Neuronal stem cell (in vitro differentiated cells): Measurements from ENCODE around the gene FAM227B.

Experiments
- DNase-seq: peaks from one replicate; pipeline ENCODE4 v3.0.0-alpha.2; 2013; ENCODE audit warnings: low spot score
- H2AFZ ChIP-seq: one replicate; pipeline ENCODE4 v1.6.1; 2013; ENCODE audit warnings: mild to moderate bottlenecking, low read length, inconsistent platforms
- H2AK5ac ChIP-seq: 2 replicates; pipeline ENCODE4 v1.6.1; 2013; ENCODE audit warnings: low read depth, mild to moderate bottlenecking, inconsistent platforms, low read length, moderate library complexity, mixed read lengths
- H2BK120ac ChIP-seq: 2 replicates; pipeline ENCODE4 v1.6.1; 2013; ENCODE audit warnings: low read depth, mild to moderate bottlenecking, inconsistent platforms, low read length, moderate library complexity, mixed read lengths
- H2BK12ac ChIP-seq: one replicate; pipeline ENCODE4 v1.6.1; 2013; ENCODE audit warnings: low read length, inconsistent platforms
- H2BK15ac ChIP-seq: 2 replicates; pipeline ENCODE4 v1.6.1; 2013; ENCODE audit warnings: mild to moderate bottlenecking, low read length, inconsistent platforms, mixed read lengths
- H2BK5ac ChIP-seq: one replicate; pipeline ENCODE4 v1.6.1; 2013; ENCODE audit warnings: inconsistent platforms, mild to moderate bottlenecking, low read length, moderate library complexity
- H3K14ac ChIP-seq: one replicate; pipeline ENCODE4 v1.6.1; 2013; ENCODE audit warnings: low read length, inconsistent platforms
- H3K18ac ChIP-seq: 2 replicates; pipeline ENCODE4 v1.6.1; 2013; ENCODE audit warnings: low read length, inconsistent platforms
- H3K23ac ChIP-seq: 2 replicates; pipeline ENCODE4 v1.6.1; 2013; ENCODE audit warnings: low read depth, mild to moderate bottlenecking, mixed read lengths, low read length, inconsistent platforms; ENCODE audit not compliant: poor library complexity
- H3K27ac ChIP-seq: replicated peaks from 3 replicates; pipeline ENCODE4 v1.5.1; 2013; ENCODE audit warnings: low read length, inconsistent platforms
- H3K27me3 ChIP-seq, 3 experiments: 2 replicates each; pipeline ENCODE4 v1.6.1; 2013; ENCODE audit warnings: low read length in 3 of 3, mild to moderate bottlenecking in 2 of 3, inconsistent platforms in 1 of 3, low read depth in 1 of 3, mixed read lengths in 1 of 3, moderate library complexity in 1 of 3; ENCODE audit not compliant: control insufficient read depth in 3 of 3, insufficient read depth in 3 of 3
- H3K36me3 ChIP-seq, 2 donors: replicated peaks in 1 of 2; 2 replicates each; pipeline ENCODE4 v1.6.1; 2013; ENCODE audit warnings: low read length in 2 of 2; ENCODE audit not compliant: control insufficient read depth in 2 of 2, insufficient read depth in 2 of 2
- H3K4ac ChIP-seq: 2 replicates; pipeline ENCODE4 v1.6.1; 2013; ENCODE audit warnings: inconsistent platforms, mild to moderate bottlenecking, low read length, moderate library complexity
- H3K4me1 ChIP-seq, 2 donors: 1 replicate in 1 of 2; 2 replicates in 1 of 2; pipeline ENCODE4 v1.6.1; 2013; ENCODE audit warnings: low read length in 2 of 2, low read depth in 1 of 2; ENCODE audit not compliant: control insufficient read depth in 2 of 2, insufficient read depth in 1 of 2
- H3K4me2 ChIP-seq: one replicate; pipeline ENCODE4 v1.6.1; 2013; ENCODE audit warnings: mild to moderate bottlenecking, low read length, inconsistent platforms; ENCODE audit not compliant: insufficient read depth, poor library complexity, severe bottlenecking
- H3K4me3 ChIP-seq, 2 donors: 2 replicates each; pipeline ENCODE4 v1.5.1; 2013; ENCODE audit warnings: low read length in 2 of 2, mild to moderate bottlenecking in 2 of 2, inconsistent platforms in 1 of 2, moderate library complexity in 1 of 2
- H3K79me1 ChIP-seq: one replicate; pipeline ENCODE4 v1.6.1; 2013; ENCODE audit warnings: low read depth, mild to moderate bottlenecking, inconsistent platforms, low read length, moderate library complexity
- H3K9ac ChIP-seq: one replicate; pipeline ENCODE4 v1.6.1; 2013; ENCODE audit warnings: mild to moderate bottlenecking, low read depth, low read length, inconsistent platforms; ENCODE audit not compliant: poor library complexity
- H3K9me3 ChIP-seq, 2 donors: replicated peaks in 1 of 2; 2 replicates each; pipeline versions ENCODE3 to v1.6.1; 2013; ENCODE audit warnings: low read length in 2 of 2, mild to moderate bottlenecking in 2 of 2, inconsistent platforms in 1 of 2, low read depth in 1 of 2, mixed read lengths in 1 of 2, moderate library complexity in 1 of 2; ENCODE audit not compliant: control insufficient read depth in 2 of 2, insufficient read depth in 1 of 2
- H4K8ac ChIP-seq: one replicate; pipeline ENCODE4 v1.6.1; 2013; ENCODE audit warnings: low read depth, mild to moderate bottlenecking, inconsistent platforms, low read length, moderate library complexity
- H4K91ac ChIP-seq: one replicate; pipeline ENCODE4 v1.6.1; 2013; ENCODE audit warnings: low read length, low read depth, mild to moderate bottlenecking, inconsistent platforms; ENCODE audit not compliant: poor library complexity
- WGBS, 2 donors: extraction: QIAGEN DNeasy Blood & Tissue Kit; methylation state at CpG; one replicate each; pipeline ENCODE4 v1.1.7; 2013; ENCODE audit warnings: missing lambda C conversion rate in 2 of 2, mixed read lengths in 1 of 2; ENCODE audit not compliant: insufficient read length in 2 of 2, insufficient replicate concordance in 1 of 2; ENCODE audit errors: extremely low coverage in 2 of 2; 5-methylcytosine and 5-hydroxymethylcytosine counted together

Gene FAM227B

DNA sequence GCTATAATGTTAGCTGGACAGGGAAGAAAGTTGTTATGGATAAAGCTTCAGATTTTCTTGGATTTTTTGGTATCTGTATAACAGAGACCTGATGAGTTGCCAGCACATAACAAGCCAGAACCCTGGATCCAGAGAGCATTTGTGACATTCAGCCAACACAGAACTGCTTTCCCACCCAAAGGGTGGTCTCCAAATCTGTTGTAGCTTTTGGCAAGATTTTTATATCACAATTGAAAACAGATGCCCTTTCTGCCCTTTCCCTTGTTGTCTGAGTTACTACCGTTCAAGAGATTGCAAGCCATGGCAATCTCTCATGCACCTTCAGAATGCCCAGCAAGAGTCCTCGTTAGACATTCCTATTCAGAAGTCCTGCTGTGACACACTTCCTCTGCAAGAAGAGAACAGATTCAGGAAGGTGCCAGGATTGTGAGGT is 305.2 kb downstream of the FAM227B start:
- Histone ChIP-seq H3K9me3 (peaks cover 0 to 2% of the 10 kb centered on the region in 2 donors), H3K27ac (no peak overlapping the region), H3K9ac (no peak overlapping the region), H3K36me3 (peaks cover 0 to 9% of the 10 kb centered on the region in 2 donors), H3K27me3 (no peaks in the 10 kb centered on the region), H3K79me1 (no peaks in the 10 kb centered on the region), H3K18ac (no peak overlapping the region), H3K23ac (no peak overlapping the region), H2BK5ac (no peak overlapping the region), H2AK5ac (no peak overlapping the region), H2BK15ac (no peak overlapping the region), H2AFZ (no peak overlapping the region), H4K8ac (no peak overlapping the region), H3K4me2 (no peak overlapping the region), H4K91ac (no peak overlapping the region), H3K4me3 (no peak overlapping the region), H3K4ac (no peak overlapping the region), H3K14ac (no peak overlapping the region), H2BK12ac (no peak overlapping the region), H3K4me1 (peaks cover 0 to 5% of the 10 kb centered on the region in 2 donors), H2BK120ac (no peak overlapping the region)
- WGBS, 2 donors: no CpG with 5 or more reads among the region's 2 CpGs
- DNase-seq: no peak

DNA sequence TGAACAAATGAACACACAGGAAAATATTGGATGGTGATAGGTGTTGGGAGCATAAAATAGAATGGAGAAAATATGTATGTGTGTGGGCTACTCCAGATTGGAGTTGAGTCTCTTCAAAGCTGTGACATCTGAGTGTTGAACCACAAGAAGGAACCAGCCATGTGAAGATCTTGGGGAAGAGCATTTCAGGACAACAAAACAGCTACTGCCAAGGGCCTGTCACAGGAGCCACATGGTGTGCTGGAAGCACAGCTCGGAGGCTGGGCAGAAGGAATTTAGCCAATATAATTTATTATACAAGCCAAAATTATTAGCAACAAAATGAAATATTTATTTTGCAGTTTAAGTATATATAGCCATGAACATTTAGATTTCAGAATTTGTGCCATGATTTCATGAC is 305.9 kb downstream of the FAM227B start:
- H3K36me3 ChIP-seq: peaks cover 0 to 3% of the 10 kb centered on the region in 2 donors
- no peak overlapping the region for H3K23ac ChIP-seq
- no peak overlapping the region for H2AK5ac ChIP-seq
- H3K79me1 ChIP-seq: no peaks in the 10 kb centered on the region
- no peak overlapping the region for H4K8ac ChIP-seq
- no peak overlapping the region for H3K9ac ChIP-seq
- peaks cover 0 to 5% of the 10 kb centered on the region in 2 donors for H3K4me1 ChIP-seq
- H2BK12ac ChIP-seq: no peak overlapping the region
- H3K27me3 ChIP-seq: no peaks in the 10 kb centered on the region
- WGBS, 2 donors: no CpG with 5 or more reads among the region's 1 CpG
- H2BK5ac ChIP-seq: no peak overlapping the region
- no peak overlapping the region for H2AFZ ChIP-seq
- no peak overlapping the region for H3K4me2 ChIP-seq
- no peak for DNase-seq
- no peak overlapping the region for H2BK15ac ChIP-seq
- no peak overlapping the region for H3K27ac ChIP-seq
- no peak overlapping the region for H3K18ac ChIP-seq
- no peak overlapping the region for H2BK120ac ChIP-seq
- H3K9me3 ChIP-seq: peaks cover 0 to 2% of the 10 kb centered on the region in 2 donors
- H3K14ac ChIP-seq: no peak overlapping the region
- no peak overlapping the region for H3K4ac ChIP-seq
- H4K91ac ChIP-seq: no peak overlapping the region
- no peak overlapping the region for H3K4me3 ChIP-seq

DNA sequence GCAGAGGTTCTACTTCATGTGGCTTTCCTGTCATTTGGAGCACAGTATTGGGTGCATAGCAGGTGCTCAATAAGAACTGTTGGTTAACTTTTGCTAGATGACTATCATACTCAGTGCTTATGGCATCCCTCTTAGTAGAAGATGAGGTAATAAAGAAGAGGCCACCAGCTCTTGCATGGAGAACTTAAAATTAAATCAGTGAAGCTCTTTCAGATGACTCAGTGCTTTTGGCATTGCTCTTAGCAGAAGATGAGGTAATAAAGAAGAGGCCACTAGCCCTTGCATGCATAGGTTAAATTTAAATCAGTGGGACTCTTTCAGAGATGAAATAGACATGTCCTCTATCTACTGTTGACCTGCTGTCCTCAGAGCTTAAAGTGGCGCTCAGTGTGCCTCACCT is 307.0 kb downstream of the FAM227B start:
- Histone ChIP-seq H3K27me3 (no peaks in the 10 kb centered on the region), H2AFZ (no peak overlapping the region), H3K9ac (no peak overlapping the region), H3K27ac (no peak overlapping the region), H4K91ac (no peak overlapping the region), H2AK5ac (no peak overlapping the region), H3K9me3 (peaks cover 0 to 2% of the 10 kb centered on the region in 2 donors), H3K4ac (no peak overlapping the region), H3K14ac (no peak overlapping the region), H3K18ac (no peak overlapping the region), H3K23ac (no peak overlapping the region), H3K79me1 (no peaks in the 10 kb centered on the region), H2BK12ac (no peak overlapping the region), H2BK5ac (no peak overlapping the region), H2BK15ac (no peak overlapping the region), H3K36me3 (no peaks in the 10 kb centered on the region), H3K4me3 (no peak overlapping the region), H4K8ac (no peak overlapping the region), H3K4me1 (peaks cover 0 to 5% of the 10 kb centered on the region in 2 donors), H2BK120ac (no peak overlapping the region), H3K4me2 (no peak overlapping the region)
- no peak for DNase-seq
- no CpG with 5 or more reads among the region's 1 CpG for WGBS, 2 donors

DNA sequence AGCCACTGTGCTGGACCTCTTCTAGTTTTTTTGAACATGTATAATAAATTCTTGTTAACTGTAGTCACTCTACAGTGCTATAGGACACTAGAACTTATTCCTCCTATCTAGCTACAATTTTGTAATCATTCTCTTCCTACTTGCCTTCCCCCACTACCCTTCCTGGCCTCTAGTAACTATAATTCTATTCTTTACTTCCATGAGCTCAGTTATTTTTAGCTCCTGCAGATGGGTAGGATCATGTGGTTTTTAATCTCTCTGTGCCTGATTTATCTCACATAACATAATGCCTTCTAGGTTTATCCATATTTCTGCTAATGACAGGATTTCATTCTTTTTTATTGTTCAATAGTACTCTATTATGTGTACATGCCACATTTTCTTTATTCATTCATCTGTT is 310.7 kb downstream of the FAM227B start:
- Histone ChIP-seq H2BK120ac (no peak overlapping the region), H3K4ac (no peak overlapping the region), H3K27me3 (no peaks in the 10 kb centered on the region)

More for the DNA sequence above, 310.7 kb downstream of the FAM227B start:
- H2BK15ac ChIP-seq: no peak overlapping the region
- no peak overlapping the region for H3K4me3 ChIP-seq
- no peak overlapping the region for H4K91ac ChIP-seq
- H3K4me1 ChIP-seq: no peaks in the 10 kb centered on the region
- no peaks in the 10 kb centered on the region for H3K79me1 ChIP-seq
- H3K9ac ChIP-seq: no peak overlapping the region
- H3K18ac ChIP-seq: no peak overlapping the region
- H2AFZ ChIP-seq: no peak overlapping the region
- H3K9me3 ChIP-seq: peaks cover 0 to 2% of the 10 kb centered on the region in 2 donors
- no peaks in the 10 kb centered on the region for H3K36me3 ChIP-seq
- H2BK5ac ChIP-seq: no peak overlapping the region
- no peak overlapping the region for H2BK12ac ChIP-seq
- DNase-seq: no peak
- H3K23ac ChIP-seq: no peak overlapping the region
- H3K27ac ChIP-seq: no peak overlapping the region
- H2AK5ac ChIP-seq: no peak overlapping the region
- no peak overlapping the region for H3K14ac ChIP-seq
- H3K4me2 ChIP-seq: no peak overlapping the region
- H4K8ac ChIP-seq: no peak overlapping the region
